Heart right ventricle (tissue), 16 donors: Measurements from ENCODE around the gene RFXANK. TPM values are rescaled to one million over a fixed set of nuclear protein-coding genes. Genes with fewer than 3 reads are reported as not detected.

Experiments
- ATAC-seq, 8 donors: fragments of 200-7000 bp; cut with Tn5 transposase; one replicate each; pipeline ENCODE4 v1.9.1; 2020; ENCODE audit warnings: mild to moderate bottlenecking in 8 of 8, moderate library complexity in 8 of 8, moderate number of reproducible peaks in 1 of 8
- DNase-seq, 2 donors: peaks; one replicate each; pipeline ENCODE4 v3.0.0-alpha.2; 2020
- H3K27ac ChIP-seq, 10 donors: fragments of 200-600 bp; sonication (generic) in 2 of 10; one replicate each; pipeline versions ENCODE4 v1.5.0 to v1.8.0; 2020 to 2022; ENCODE audit warnings: mild to moderate bottlenecking in 3 of 10
- H3K27me3 ChIP-seq, 7 donors: fragments of 200-600 bp; one replicate each; pipeline ENCODE4 v1.8.0; 2021 to 2022; ENCODE audit warnings: mild to moderate bottlenecking in 2 of 7
- H3K36me3 ChIP-seq, 9 donors: fragments of 200-600 bp; sonication (generic) in 1 of 9; one replicate each; pipeline versions ENCODE4 v1.5.0 to v1.8.0; 2020 to 2022; ENCODE audit warnings: mild to moderate bottlenecking in 2 of 9
- H3K4me1 ChIP-seq, 9 donors: fragments of 200-600 bp; sonication (generic) in 1 of 9; one replicate each; pipeline versions ENCODE4 v1.5.0 to v1.8.0; 2020 to 2022; ENCODE audit warnings: mild to moderate bottlenecking in 4 of 9
- H3K4me3 ChIP-seq, 10 donors: fragments of 200-600 bp; sonication (generic) in 2 of 10; one replicate each; pipeline versions ENCODE4 v1.5.0 to v1.8.0; 2020 to 2022; ENCODE audit warnings: mild to moderate bottlenecking in 7 of 10, moderate library complexity in 2 of 10
- H3K9me3 ChIP-seq, 11 donors: fragments of 200-600 bp in 10 of 11; sonication (generic) in 2 of 11; one replicate each; pipeline versions ENCODE4 v1.5.0 to v1.8.0; 2013 to 2022; ENCODE audit warnings: mild to moderate bottlenecking in 2 of 11, control low read depth in 1 of 11, moderate library complexity in 1 of 11
- WGBS, 2 donors: extraction: QIAGEN DNeasy Blood & Tissue Kit; methylation state at CpG; one replicate each; pipeline ENCODE4 v1.1.7; 2013; ENCODE audit warnings: inconsistent platforms in 1 of 2; 5-methylcytosine and 5-hydroxymethylcytosine counted together
- intact Hi-C, 10 donors: fragments of 100-400 bp; cut with DNase I; formaldehyde crosslinking; loops; one replicate each; pipeline versions ENCODE4 v1.11.1 to v1.14.2; 2022
- polyA plus RNA-seq, 2 donors: library from polyadenylated mRNA; stranded (reverse); fragments of 200-250 nt; gene quantifications; one replicate each; pipeline ENCODE4 v1.2.3, GENCODE V29; 2013
- total RNA-seq, 10 donors: library from RNA; stranded (reverse); fragmentation: NEBNext Ultra II Directional in 3 of 10; extraction: Animal tissue kit (Norgen Biotek cat#: 25700) in 3 of 10; gene quantifications; one replicate each; pipeline versions ENCODE4 v1.2.1 to v1.2.4, GENCODE V29; 2021 to 2023
- TF ChIP-seq, protein P1 (sequence below), 9 donors: fragments of 200-600 bp; sonication (generic) in 2 of 9; IDR thresholded peaks; one replicate each; pipeline versions ENCODE4 v1.5.0 to v1.8.0; 2021 to 2022; ENCODE audit warnings: antibody characterized with exemption in 9 of 9, mild to moderate bottlenecking in 5 of 9, moderate library complexity in 1 of 9
- donor health status: Arrhythmogenic right ventricular cardiomyopathy.
- donor health status: ischemic (EF 13 %, LVEDD 7.1; RV severe dilation, severe dysfunction).
- donor health status: healthy with polysubstance abuse.
- donor health status: DM: no; HTN: yes; CAD: no.
- donor health status: DM: no; HTN: no; CAD: no.
- donor health status: ischemic (EF 25% LVEDD 6.9; RV normal size, moderate dysfunction).
- donor health status: ischemic (EF 25% LVEDD 5.7; RV mildly dilated, moderate dysfunction).
- donor health status: healthy.
- donor health status: DM: yes; HTN: yes; CAD: no.
- donor health status: Ischemic cardiomyopathy.
- donor health status: ischemic (EF 35%, LVEDD 5.7; RV mildly dilated, moderate dysfunction).
- donor health status: nonischemic (EF 11% LVEDD 7.7; RV severe dilation, severe dysfunction).
- donor health status: DM: yes; HTN: yes; CAD: no.
- donor health status: PGD.
- donor health status: ischemic (EF 29% LVEDD 5.4; RV normal size, mild dysfunction).
- donor health status: nonischemic (EF 23%, LVEDD 6.1; RV moderate dilation, normal function).

RFXANK gene
- total and polyA plus RNA-seq, 12 donors = 30.6 to 109 (median 37.5) TPM

DNA sequence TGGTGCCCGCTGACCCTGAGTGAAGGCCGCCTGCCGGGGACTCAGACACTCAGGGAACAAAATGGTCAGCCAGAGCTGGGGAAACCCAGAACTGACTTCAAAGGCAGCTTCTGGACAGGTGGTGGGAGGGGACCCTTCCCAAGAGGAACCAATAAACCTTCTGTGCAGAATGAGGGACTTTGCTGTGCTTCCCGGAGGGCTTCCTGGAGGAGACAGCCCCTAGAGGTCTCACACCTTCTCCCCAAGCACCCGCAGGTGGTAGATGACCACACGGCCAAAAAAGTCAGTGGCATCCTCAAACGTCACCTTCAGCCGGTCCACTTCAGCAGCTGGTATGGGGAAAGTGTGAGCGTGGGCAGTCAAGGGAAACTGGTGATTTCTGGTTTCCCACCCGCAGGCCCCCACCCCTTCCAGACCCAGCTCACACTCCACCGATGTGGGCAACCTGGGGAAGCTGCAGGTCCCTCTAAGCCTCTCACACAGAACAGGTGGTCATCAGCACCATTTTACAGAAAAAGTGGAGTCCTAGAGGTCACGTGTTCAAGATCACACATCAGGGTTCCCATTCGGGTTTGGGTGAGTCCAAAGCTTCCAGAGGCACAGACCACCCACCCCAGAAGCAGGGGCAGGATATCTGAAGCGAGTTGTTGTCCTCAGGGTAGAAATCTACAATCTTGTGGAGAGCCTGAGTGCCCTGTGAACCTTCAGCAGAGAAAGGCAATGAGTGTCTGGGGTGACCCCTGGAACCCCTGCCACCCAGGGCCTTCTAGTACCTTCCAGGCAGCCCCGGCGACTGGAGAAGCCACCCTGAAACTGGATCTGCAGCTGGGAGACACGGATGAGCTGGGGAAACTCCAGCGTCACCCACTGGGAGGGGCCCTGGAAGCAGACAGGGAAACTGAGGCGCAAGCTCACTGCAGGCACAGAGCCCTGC lies 9.9 kb downstream of the RFXANK start:
- TF ChIP-seq, protein P1, sequence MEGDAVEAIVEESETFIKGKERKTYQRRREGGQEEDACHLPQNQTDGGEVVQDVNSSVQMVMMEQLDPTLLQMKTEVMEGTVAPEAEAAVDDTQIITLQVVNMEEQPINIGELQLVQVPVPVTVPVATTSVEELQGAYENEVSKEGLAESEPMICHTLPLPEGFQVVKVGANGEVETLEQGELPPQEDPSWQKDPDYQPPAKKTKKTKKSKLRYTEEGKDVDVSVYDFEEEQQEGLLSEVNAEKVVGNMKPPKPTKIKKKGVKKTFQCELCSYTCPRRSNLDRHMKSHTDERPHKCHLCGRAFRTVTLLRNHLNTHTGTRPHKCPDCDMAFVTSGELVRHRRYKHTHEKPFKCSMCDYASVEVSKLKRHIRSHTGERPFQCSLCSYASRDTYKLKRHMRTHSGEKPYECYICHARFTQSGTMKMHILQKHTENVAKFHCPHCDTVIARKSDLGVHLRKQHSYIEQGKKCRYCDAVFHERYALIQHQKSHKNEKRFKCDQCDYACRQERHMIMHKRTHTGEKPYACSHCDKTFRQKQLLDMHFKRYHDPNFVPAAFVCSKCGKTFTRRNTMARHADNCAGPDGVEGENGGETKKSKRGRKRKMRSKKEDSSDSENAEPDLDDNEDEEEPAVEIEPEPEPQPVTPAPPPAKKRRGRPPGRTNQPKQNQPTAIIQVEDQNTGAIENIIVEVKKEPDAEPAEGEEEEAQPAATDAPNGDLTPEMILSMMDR (IDR thresholded peaks at IDR 0.05) = no peak
- DNase-seq (no peak), ATAC-seq (no peak)
- Histone ChIP-seq H3K4me3 (peak overlapping the region in 9 of 10 donors; percentile 43 to 75 (median 63)), H3K9me3 (no peaks in the 10 kb centered on the region), H3K36me3 (peaks cover 0 to 53% (median 20%) of the 10 kb centered on the region in 9 donors), H3K27me3 (peaks cover 0 to 8% (median 6%) of the 10 kb centered on the region in 7 donors), H3K4me1 (peaks cover 4 to 15% (median 10%) of the 10 kb centered on the region in 9 donors), H3K27ac (peak overlapping the region in 7 of 10 donors; percentile 69 to 87 (median 82))
- 81 to 82% methylated on average over 19 of the region's 19 CpGs for WGBS, 2 donors
- intact Hi-C loops = no loop called here

DNA sequence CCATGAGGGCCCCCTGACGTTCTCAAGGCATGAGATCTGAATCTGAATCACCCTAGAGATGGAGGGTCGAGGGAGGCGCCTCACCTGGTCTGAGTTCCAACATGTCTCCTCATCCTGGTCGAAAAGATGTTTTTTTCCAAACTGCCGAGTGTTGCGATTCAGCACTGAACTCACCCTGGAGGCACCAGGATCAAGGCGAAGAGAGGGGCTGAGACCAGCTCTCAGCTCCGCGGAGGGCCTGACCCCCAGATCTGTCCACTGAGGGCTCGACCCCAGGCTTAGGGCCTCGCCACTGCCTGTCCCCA lies 10.6 kb downstream of the RFXANK start:
- WGBS, 2 donors = 26% methylated on average over 11 of the region's 11 CpGs
- ATAC-seq = peak in 2 of 8 donors; percentile 11 to 40

DNA sequence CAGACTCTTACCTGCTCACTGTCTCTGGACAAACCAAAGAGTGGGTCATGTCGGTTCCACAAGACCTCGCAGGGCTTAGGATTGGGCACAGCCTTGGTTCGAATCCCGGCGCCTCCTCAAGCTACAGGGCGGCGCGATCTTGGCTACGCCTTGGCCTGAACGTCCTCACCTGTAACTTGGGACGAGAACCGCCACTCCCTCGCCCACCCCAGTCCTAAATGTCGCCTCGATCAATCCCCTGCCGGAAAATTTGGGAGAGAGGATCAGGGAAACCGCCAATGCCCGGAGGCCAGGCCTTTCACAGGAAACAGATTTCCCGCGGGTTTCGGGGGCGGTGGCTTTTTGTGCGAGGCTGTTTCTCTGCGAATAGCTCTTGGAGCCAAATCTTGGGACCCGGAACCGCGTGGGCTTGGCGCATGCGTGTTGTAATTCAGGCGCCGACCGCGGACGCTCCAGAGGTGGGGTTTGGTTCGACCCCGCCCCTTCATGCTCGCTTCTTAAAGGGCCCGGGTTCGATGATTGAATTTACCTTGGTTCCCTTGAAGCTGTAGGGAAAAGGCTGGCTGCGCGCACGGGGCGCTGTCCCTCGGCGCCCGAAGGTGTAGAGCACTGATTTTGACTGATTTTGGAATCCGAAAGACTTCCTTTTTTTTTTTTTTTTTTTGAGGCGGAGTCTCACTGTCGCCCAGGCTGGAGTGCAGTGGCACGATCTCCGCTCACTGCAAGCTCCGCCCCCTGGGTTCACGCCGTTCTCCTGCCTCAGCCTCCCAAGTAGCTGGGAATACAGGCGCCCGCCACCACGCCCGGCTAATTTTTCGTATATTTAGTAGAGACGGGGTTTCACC lies 11.2 kb downstream of the RFXANK start, which contains the start of gene NR2C2AP:
Gene NR2C2AP (minus strand): TSS at position 403 of the 845 bp plus-strand sequence. CDS start 354 bp downstream, at position 49.
- H3K27me3 ChIP-seq = peaks cover 0 to 12% (median 9%) of the 10 kb centered on the region in 7 donors
- H3K27ac ChIP-seq = peak within 1 kb of the TSS in 9 of 10 donors; percentile 61 to 87 (median 80)
- TF ChIP-seq, protein P1 (IDR thresholded peaks at IDR 0.05) = no peak
- H3K9me3 ChIP-seq = no peaks in the 10 kb centered on the region
- DNase-seq (peak; percentile 93), ATAC-seq (peak; percentile 85 to 98 (median 96))
- WGBS, 2 donors = 6 to 8% methylated on average over 60 of the region's 60 CpGs
- H3K36me3 ChIP-seq = peaks cover 0 to 40% (median 9%) of the 10 kb centered on the region in 9 donors
- peak within 1 kb of the TSS; percentile 43 to 75 (median 62) for H3K4me3 ChIP-seq
- intact Hi-C loops = loop anchor here in 1 of 10 donors (1.0 kb wide), 1 partner anchor 11 kb away; the partner anchor contains the start of genes BORCS8 and RFXANK
- H3K4me1 ChIP-seq = peaks cover 4 to 15% (median 10%) of the 10 kb centered on the region in 9 donors

More for the DNA sequence above, 10.6 kb downstream of the RFXANK start:
- peak overlapping the region in 9 of 10 donors; percentile 61 to 87 (median 80) for H3K27ac ChIP-seq
- H3K27me3 ChIP-seq = peaks cover 0 to 10% (median 6%) of the 10 kb centered on the region in 7 donors
- TF ChIP-seq, protein P1 (IDR thresholded peaks at IDR 0.05) = no peak
- peaks cover 0 to 46% (median 13%) of the 10 kb centered on the region in 9 donors for H3K36me3 ChIP-seq
- intact Hi-C loops = loop anchor here in 1 of 10 donors (1.0 kb wide), 1 partner anchor 10 kb away; the partner anchor contains the start of genes BORCS8 and RFXANK
- H3K4me1 ChIP-seq = peaks cover 4 to 15% (median 10%) of the 10 kb centered on the region in 9 donors
- H3K4me3 ChIP-seq = peak overlapping the region; percentile 43 to 75 (median 62)
- no peak for DNase-seq
- H3K9me3 ChIP-seq = no peaks in the 10 kb centered on the region
